ENCODE measurements around the gene PPP2R3B. TPM values are rescaled to one million over a fixed set of nuclear protein-coding genes. Genes with fewer than 3 reads are reported as not detected.

The PPP2R3B gene
- total and polyA plus RNA-seq, 2 of the 4 experiments (the other 2 are of a cell fraction) = 13.2 to 13.3 TPM

DNA sequence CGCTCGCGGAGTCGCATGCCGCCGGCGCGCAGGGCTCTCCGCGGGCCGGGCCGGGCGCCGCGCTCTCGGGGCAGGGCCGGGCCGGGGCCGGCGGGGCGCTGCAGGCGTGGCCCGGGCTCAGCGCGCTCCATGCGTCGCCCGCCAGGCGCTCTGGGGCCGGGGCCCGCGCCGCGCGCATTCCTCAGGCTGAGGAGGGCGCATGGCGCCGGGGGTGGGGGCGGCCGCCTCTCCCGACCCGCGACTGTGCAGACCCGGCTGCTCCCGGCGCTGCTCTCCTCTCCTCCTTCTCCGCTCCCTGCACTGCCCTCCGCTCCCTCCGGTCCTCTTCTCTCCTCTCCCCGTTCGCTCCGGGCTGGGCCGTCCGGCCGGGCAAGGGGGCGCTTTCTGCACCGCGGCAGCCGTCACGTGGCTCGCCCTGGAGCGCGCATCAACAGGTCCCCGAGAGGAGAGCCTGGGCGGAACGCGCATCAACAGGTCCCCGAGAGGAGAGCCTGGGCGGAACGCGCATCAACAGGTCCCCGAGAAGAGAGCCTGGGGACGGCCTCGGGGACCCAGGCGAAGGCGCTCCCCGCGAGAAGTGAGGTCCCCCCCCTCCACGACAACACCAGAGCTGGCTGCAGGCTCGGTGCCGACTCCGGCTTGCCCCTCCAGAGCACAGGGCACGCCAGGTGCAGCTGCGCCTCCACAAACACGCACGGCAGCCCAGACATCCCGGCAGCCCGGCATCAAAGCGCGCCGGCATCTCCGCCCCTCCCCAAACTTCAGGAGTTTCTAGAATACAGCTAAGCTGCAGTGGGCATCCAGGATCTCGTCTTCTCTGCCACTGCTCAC, 12.9 kb downstream of the PPP2R3B start:
- Histone ChIP-seq H3K14ac (replicated peaks; ENCODE audit: low read depth, low read length) (no peak overlapping the region), H3K4me1 (ENCODE audit: control insufficient read depth, insufficient read depth, low read length) (peaks cover 8% of the 10 kb centered on the region), H3K4me3 (ENCODE audit: insufficient read depth, low read depth, low read length) (peak overlapping the region; percentile 30), H3K79me1 (ENCODE audit: low read depth in 1 of 2, low read length in 2 of 2) (peaks cover under 1 to 5% of the 10 kb centered on the region in 2 experiments; a peak in 2 of 4 replicates), H4K8ac (ENCODE audit: low read depth in 2 of 2, low read length in 2 of 2) (no peak overlapping the region), H3K4me2 (ENCODE audit: low read depth, low read length) (peak overlapping the region; percentile 29), H3K56ac (ENCODE audit: extremely low read depth, insufficient read depth, low read length) (no peak overlapping the region), H2AK5ac (ENCODE audit: low read depth, low read length) (no peak overlapping the region), H3K23ac (ENCODE audit: low read depth, low read length) (no peak overlapping the region), H2BK120ac (ENCODE audit: low read depth, low read length) (no peak overlapping the region), H3K36me3 (ENCODE audit: control insufficient read depth, insufficient read depth, low read length) (no peaks in the 10 kb centered on the region), H4K91ac (ENCODE audit: insufficient read depth, low read depth, low read length) (no peak overlapping the region), H2AK9ac (replicated peaks; ENCODE audit: low read depth, low read length, poor library complexity) (peak overlapping the region; percentile 70), H3K4ac (ENCODE audit: low read depth, low read length) (no peak overlapping the region), H4K20me1 (ENCODE audit: insufficient read depth, low read length) (peaks cover 21% of the 10 kb centered on the region), H2BK20ac (ENCODE audit: low read depth, low read length) (no peak overlapping the region), H4K5ac (ENCODE audit: low read depth, low read length) (no peak overlapping the region), H2AFZ (replicated peaks; ENCODE audit: low read length, poor library complexity) (peak overlapping the region; percentile 86), H3K9me1 (ENCODE audit: insufficient read depth, low read length) (peaks cover 3% of the 10 kb centered on the region), H3K18ac (ENCODE audit: low read depth, low read length) (no peak overlapping the region), H2BK5ac (ENCODE audit: low read depth, low read length, poor library complexity, severe bottlenecking) (no peak overlapping the region), H3K9ac (ENCODE audit: low read depth, low read length) (no peak overlapping the region), H3K27me3 (ENCODE audit: control insufficient read depth, insufficient read depth, low read length) (peaks cover 5% of the 10 kb centered on the region; the same call in 1 of the 2 replicates), H3K9me3 (ENCODE audit: control insufficient read depth, insufficient read depth, low read length) (no peaks in the 10 kb centered on the region), H2BK15ac (ENCODE audit: low read depth, low read length) (no peak overlapping the region), H3K27ac (ENCODE audit: insufficient read depth, low read length) (no peak overlapping the region)
- BruUV-seq (replicated peaks) = no TSS peak
- dilution Hi-C loops (cut with HindIII; ENCODE audit: low sequenced_read_pairs, unreplicated experiment) (no loop called here), in situ Hi-C loops (cut with MboI; ENCODE audit: low sequenced_read_pairs) (no loop called here), intact Hi-C loops (cut with micrococcal nuclease) (no loop called here)
- 0% methylated on average over 19 of the region's 93 CpGs; no CpG with 5 or more reads in 1 of the 2 experiments for WGBS, 2 experiments (ENCODE audit: extremely low coverage in 2 of 2, insufficient read length in 1 of 2)
- POLR2A ChIA-PET (ENCODE audit: unreplicated experiment) = no interaction called here
- ATAC-seq (ENCODE audit: low read depth) = peak; percentile 70
- CTCF ChIA-PET = no interaction called here
- TF ChIP-seq RAD21 (IDR thresholded peaks at IDR 0.05; ENCODE audit: low read length) = no peak
- TF ChIP-seq, protein P1, sequence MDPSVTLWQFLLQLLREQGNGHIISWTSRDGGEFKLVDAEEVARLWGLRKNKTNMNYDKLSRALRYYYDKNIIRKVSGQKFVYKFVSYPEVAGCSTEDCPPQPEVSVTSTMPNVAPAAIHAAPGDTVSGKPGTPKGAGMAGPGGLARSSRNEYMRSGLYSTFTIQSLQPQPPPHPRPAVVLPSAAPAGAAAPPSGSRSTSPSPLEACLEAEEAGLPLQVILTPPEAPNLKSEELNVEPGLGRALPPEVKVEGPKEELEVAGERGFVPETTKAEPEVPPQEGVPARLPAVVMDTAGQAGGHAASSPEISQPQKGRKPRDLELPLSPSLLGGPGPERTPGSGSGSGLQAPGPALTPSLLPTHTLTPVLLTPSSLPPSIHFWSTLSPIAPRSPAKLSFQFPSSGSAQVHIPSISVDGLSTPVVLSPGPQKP (IDR thresholded peaks at IDR 0.05; ENCODE audit: borderline replicate concordance, low read depth, low read length) = no peak
- TF ChIP-seq, protein P2, sequence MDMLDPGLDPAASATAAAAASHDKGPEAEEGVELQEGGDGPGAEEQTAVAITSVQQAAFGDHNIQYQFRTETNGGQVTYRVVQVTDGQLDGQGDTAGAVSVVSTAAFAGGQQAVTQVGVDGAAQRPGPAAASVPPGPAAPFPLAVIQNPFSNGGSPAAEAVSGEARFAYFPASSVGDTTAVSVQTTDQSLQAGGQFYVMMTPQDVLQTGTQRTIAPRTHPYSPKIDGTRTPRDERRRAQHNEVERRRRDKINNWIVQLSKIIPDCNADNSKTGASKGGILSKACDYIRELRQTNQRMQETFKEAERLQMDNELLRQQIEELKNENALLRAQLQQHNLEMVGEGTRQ (IDR thresholded peaks at IDR 0.05; ENCODE audit: low read depth, low read length) = peak; percentile 60
- TF ChIP-seq BHLHE40 (IDR thresholded peaks at IDR 0.05; ENCODE audit: low read depth, low read length) = no peak
- no peak for TF ChIP-seq SMC3 (IDR thresholded peaks at IDR 0.05; ENCODE audit: low read depth, low read length)
- no peak for TF ChIP-seq RCOR1 (IDR thresholded peaks at IDR 0.05; ENCODE audit: insufficient replicate concordance, low read length)
- DNase-seq = peak; percentile 27
